Peyer's patch (tissue), 4 donors: ENCODE results near the gene LDLRAD3. TPM values are rescaled to one million over a fixed set of nuclear protein-coding genes. Genes with fewer than 3 reads are reported as not detected.

Source experiments
- DNase-seq, 3 donors: peaks; one replicate each; pipeline ENCODE4 v3.0.0-alpha.2; 2017 to 2019
- H3K27ac ChIP-seq, 4 donors: fragments of 200-600 bp; sonication (generic); one replicate each; pipeline ENCODE4 v1.5.1; 2016 to 2019
- H3K27me3 ChIP-seq, 2 donors: fragments of 200-600 bp; sonication (generic); one replicate each; pipeline ENCODE4 v1.5.1; 2019
- H3K36me3 ChIP-seq, 3 donors: fragments of 200-600 bp; sonication (generic); one replicate each; pipeline ENCODE4 v1.5.1; 2016 to 2019
- H3K4me1 ChIP-seq, 4 donors: fragments of 200-600 bp; sonication (generic); one replicate each; pipeline ENCODE4 v1.5.1; 2016 to 2019
- H3K4me3 ChIP-seq, 4 donors: fragments of 200-600 bp; sonication (generic); 1 replicate in 3 of 4; 2 replicates in 1 of 4; pipeline ENCODE4 v1.5.1; 2016 to 2019; ENCODE audit warnings: mild to moderate bottlenecking in 1 of 4
- H3K9me3 ChIP-seq, 4 donors: fragments of 200-600 bp; sonication (generic); one replicate each; pipeline ENCODE4 v1.5.1; 2016 to 2019; ENCODE audit warnings: mild to moderate bottlenecking in 1 of 4
- CTCF ChIP-seq, 6 experiments: fragments of 450-650 bp in 4 of 6; fragments of 200-600 bp in 2 of 6; sonication (generic) in 1 of 6; IDR thresholded peaks; one replicate each; pipeline ENCODE4 v1.5.1; 2017 to 2019; ENCODE audit warnings: antibody characterized with exemption in 6 of 6, mild to moderate bottlenecking in 3 of 6, moderate library complexity in 1 of 6
- POLR2A ChIP-seq, 2 donors: fragments of 450-650 bp; IDR thresholded peaks; one replicate each; pipeline ENCODE4 v1.5.1; 2017; ENCODE audit warnings: antibody characterized with exemption in 2 of 2, mild to moderate bottlenecking in 2 of 2, moderate library complexity in 2 of 2
- total RNA-seq, 4 donors: library from RNA; depleted of rRNA; stranded (reverse); fragments of >200 nt; gene quantifications; one replicate each; pipeline ENCODE4 v1.1.0, GENCODE V29; 2016

Gene LDLRAD3
- total RNA-seq, 4 donors from 2014 or later, result 1.2 to 14.0 (median 4.8) TPM

GRCh38 chr11:36093548-36093947 lies 149.7 kb downstream of the LDLRAD3 start:
- Histone ChIP-seq H3K27me3 (no peaks in the 10 kb centered on the region), H3K4me1 (no peaks in the 10 kb centered on the region), H3K36me3 (no peaks in the 10 kb centered on the region), H3K27ac (no peak overlapping the region), H3K4me3 (no peak overlapping the region), H3K9me3 (no peaks in the 10 kb centered on the region)
- TF ChIP-seq CTCF (IDR thresholded peaks at IDR 0.05) (no peak), POLR2A (IDR thresholded peaks at IDR 0.05) (no peak)
- DNase-seq, result no peak

- Histone ChIP-seq H3K27me3 (no peaks in the 10 kb centered on the region), H3K4me1 (no peaks in the 10 kb centered on the region), H3K36me3 (no peaks in the 10 kb centered on the region), H3K9me3 (no peaks in the 10 kb centered on the region), H3K4me3 (no peak overlapping the region), H3K27ac (no peak overlapping the region)
- no peak for DNase-seq
- TF ChIP-seq POLR2A (IDR thresholded peaks at IDR 0.05) (no peak), CTCF (IDR thresholded peaks at IDR 0.05) (no peak)
Observed at GRCh38 chr11:36094164-36094563, 150.3 kb downstream of the LDLRAD3 start.

GRCh38 chr11:36095716-36096115 lies 151.9 kb downstream of the LDLRAD3 start:
- no peaks in the 10 kb centered on the region for H3K36me3 ChIP-seq
- H3K4me1 ChIP-seq, result no peaks in the 10 kb centered on the region
- H3K4me3 ChIP-seq, result no peak overlapping the region
- DNase-seq, result no peak
- TF ChIP-seq POLR2A (IDR thresholded peaks at IDR 0.05) (no peak), CTCF (IDR thresholded peaks at IDR 0.05) (no peak)
- H3K27ac ChIP-seq, result no peak overlapping the region
- H3K9me3 ChIP-seq, result no peaks in the 10 kb centered on the region
- H3K27me3 ChIP-seq, result no peaks in the 10 kb centered on the region

- no peak for DNase-seq
- no peaks in the 10 kb centered on the region for H3K4me1 ChIP-seq
- H3K27me3 ChIP-seq, result no peaks in the 10 kb centered on the region
- no peaks in the 10 kb centered on the region for H3K36me3 ChIP-seq
- TF ChIP-seq POLR2A (IDR thresholded peaks at IDR 0.05), result no peak
- no peak for TF ChIP-seq CTCF (IDR thresholded peaks at IDR 0.05)
- H3K27ac ChIP-seq, result no peak overlapping the region
- no peak overlapping the region for H3K4me3 ChIP-seq
- H3K9me3 ChIP-seq, result no peaks in the 10 kb centered on the region
Observed at GRCh38 chr11:36097219-36097650, 153.4 kb downstream of the LDLRAD3 start.

- H3K36me3 ChIP-seq, result no peaks in the 10 kb centered on the region
Observed at GRCh38 chr11:36098087-36098486, 154.2 kb downstream of the LDLRAD3 start.

More at GRCh38 chr11:36098087-36098486, 154.2 kb downstream of the LDLRAD3 start:
- Histone ChIP-seq H3K4me3 (no peak overlapping the region), H3K9me3 (no peaks in the 10 kb centered on the region), H3K4me1 (no peaks in the 10 kb centered on the region), H3K27me3 (no peaks in the 10 kb centered on the region), H3K27ac (no peak overlapping the region)
- DNase-seq, result no peak
- no peak for TF ChIP-seq POLR2A (IDR thresholded peaks at IDR 0.05)
- TF ChIP-seq CTCF (IDR thresholded peaks at IDR 0.05), result no peak
